ENCODE measurements around the gene XPR1.

XPR1 gene

DNA sequence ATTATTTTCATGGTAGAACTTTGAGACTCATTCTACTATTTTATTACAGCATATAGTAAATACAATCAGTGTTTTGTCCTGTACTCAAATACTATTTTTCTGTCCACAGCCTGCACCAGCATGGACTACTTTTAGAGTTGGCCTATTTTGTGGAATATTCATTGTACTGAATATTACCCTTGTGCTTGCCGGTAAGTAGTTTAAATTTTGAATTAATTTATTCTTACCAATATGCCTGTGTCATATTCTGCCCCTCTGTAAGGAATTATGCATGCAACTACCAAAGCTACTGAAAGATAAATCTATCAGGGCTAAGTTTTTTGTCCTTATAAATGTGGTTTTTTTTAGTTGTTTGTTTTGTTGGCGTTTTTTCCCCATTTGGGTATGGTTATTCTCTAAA is 179.5 kb downstream of the XPR1 start:
- no peak overlapping the region for H3K9ac ChIP-seq
- H2AFZ ChIP-seq: no peak overlapping the region
- H3K79me2 ChIP-seq: no peaks in the 10 kb centered on the region
- H3K27me3 ChIP-seq (ENCODE audit: control insufficient read depth, insufficient read depth, low read length): no peaks in the 10 kb centered on the region
- TF ChIP-seq, protein P1, sequence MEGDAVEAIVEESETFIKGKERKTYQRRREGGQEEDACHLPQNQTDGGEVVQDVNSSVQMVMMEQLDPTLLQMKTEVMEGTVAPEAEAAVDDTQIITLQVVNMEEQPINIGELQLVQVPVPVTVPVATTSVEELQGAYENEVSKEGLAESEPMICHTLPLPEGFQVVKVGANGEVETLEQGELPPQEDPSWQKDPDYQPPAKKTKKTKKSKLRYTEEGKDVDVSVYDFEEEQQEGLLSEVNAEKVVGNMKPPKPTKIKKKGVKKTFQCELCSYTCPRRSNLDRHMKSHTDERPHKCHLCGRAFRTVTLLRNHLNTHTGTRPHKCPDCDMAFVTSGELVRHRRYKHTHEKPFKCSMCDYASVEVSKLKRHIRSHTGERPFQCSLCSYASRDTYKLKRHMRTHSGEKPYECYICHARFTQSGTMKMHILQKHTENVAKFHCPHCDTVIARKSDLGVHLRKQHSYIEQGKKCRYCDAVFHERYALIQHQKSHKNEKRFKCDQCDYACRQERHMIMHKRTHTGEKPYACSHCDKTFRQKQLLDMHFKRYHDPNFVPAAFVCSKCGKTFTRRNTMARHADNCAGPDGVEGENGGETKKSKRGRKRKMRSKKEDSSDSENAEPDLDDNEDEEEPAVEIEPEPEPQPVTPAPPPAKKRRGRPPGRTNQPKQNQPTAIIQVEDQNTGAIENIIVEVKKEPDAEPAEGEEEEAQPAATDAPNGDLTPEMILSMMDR (IDR thresholded peaks at IDR 0.05): no peak
- no peaks in the 10 kb centered on the region for H3K36me3 ChIP-seq (ENCODE audit: control insufficient read depth, insufficient read depth, low read length)
- no peak overlapping the region for H3K27ac ChIP-seq
- H3K9me3 ChIP-seq (ENCODE audit: control insufficient read depth, low read length): no peaks in the 10 kb centered on the region
- H3K4me1 ChIP-seq: no peaks in the 10 kb centered on the region
- H3K4me3 ChIP-seq (ENCODE audit: low read depth, low read length): no peak overlapping the region
- no peak overlapping the region for H3K4me2 ChIP-seq (ENCODE audit: low read length)

DNA sequence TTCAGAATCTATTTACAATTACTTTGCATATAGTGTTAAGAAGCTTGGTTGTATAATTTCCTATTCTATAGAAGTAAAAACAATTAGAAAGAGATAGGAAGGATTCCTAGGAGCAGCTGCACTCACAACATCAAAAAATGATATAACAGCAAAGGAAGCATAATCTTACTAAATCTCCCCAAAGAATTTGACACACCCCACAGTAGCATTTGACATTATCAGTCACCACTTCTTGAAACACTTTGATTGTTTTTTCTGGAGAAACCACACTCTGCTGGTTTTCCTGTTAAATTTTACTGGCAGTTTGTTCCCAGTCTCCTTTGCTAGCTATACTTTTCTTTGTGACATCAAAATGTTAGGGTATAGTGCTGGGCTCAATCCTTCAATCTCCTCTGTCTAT is 180.1 kb downstream of the XPR1 start:
- no peaks in the 10 kb centered on the region for H3K36me3 ChIP-seq (ENCODE audit: control insufficient read depth, insufficient read depth, low read length)
- TF ChIP-seq, protein P1 (IDR thresholded peaks at IDR 0.05): no peak
- no peaks in the 10 kb centered on the region for H3K79me2 ChIP-seq
- H3K4me2 ChIP-seq (ENCODE audit: low read length): no peak overlapping the region
- H2AFZ ChIP-seq: no peak overlapping the region
- no peak overlapping the region for H3K9ac ChIP-seq
- no peak overlapping the region for H3K27ac ChIP-seq
- H3K9me3 ChIP-seq (ENCODE audit: control insufficient read depth, low read length): no peaks in the 10 kb centered on the region
- no peak overlapping the region for H3K4me3 ChIP-seq (ENCODE audit: low read depth, low read length)
- H3K4me1 ChIP-seq: no peaks in the 10 kb centered on the region
- H3K27me3 ChIP-seq (ENCODE audit: control insufficient read depth, insufficient read depth, low read length): no peaks in the 10 kb centered on the region

DNA sequence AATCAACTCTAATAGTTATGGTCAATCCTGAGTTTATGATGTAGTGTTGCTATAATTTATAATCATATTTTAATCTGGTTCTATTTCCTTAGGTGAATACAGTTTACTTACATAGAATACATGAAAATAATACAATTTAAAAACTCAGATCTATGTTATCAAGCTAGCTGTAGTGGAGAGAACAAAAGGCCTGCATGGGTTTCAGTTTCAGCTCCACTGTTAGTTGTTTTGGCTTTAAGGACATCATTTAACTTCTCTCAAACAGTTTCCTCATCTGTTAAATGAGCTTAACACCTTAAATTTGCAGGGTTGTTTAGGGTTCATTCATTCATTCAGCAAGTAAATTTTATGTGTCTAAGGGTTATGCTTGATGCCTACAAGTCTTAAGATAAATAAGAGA is 182.4 kb downstream of the XPR1 start:
- Histone ChIP-seq H3K4me3 (ENCODE audit: low read depth, low read length) (no peak overlapping the region), H3K9me3 (ENCODE audit: control insufficient read depth, low read length) (no peaks in the 10 kb centered on the region), H3K36me3 (ENCODE audit: control insufficient read depth, insufficient read depth, low read length) (no peaks in the 10 kb centered on the region), H3K9ac (no peak overlapping the region), H3K4me2 (ENCODE audit: low read length) (no peak overlapping the region), H3K27ac (no peak overlapping the region), H2AFZ (no peak overlapping the region), H3K79me2 (no peaks in the 10 kb centered on the region), H3K4me1 (no peaks in the 10 kb centered on the region), H3K27me3 (ENCODE audit: control insufficient read depth, insufficient read depth, low read length) (no peaks in the 10 kb centered on the region)
- TF ChIP-seq, protein P1 (IDR thresholded peaks at IDR 0.05): no peak

DNA sequence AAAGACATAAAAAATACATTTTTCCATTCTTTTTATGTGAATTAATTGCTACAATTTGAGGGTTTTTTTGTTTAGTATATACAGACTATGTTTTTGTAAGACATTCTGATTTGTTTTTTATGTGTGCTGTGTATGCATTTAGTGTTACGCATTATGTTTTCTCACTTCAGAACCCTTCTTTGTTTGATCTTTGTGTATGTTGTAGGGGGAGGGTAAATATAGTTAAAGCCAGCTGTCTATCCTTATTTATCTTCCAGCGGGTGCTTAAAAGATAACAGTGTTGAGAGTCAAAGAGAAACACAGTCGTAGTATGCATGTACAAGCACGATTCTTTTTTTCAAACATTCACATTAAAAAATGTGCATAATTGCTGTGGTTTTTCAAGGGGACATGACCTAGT is 183.4 kb downstream of the XPR1 start:
- Histone ChIP-seq H3K36me3 (ENCODE audit: control insufficient read depth, insufficient read depth, low read length) (no peaks in the 10 kb centered on the region), H3K9ac (no peak overlapping the region), H2AFZ (no peak overlapping the region), H3K27ac (no peak overlapping the region), H3K79me2 (no peaks in the 10 kb centered on the region), H3K4me1 (no peaks in the 10 kb centered on the region), H3K27me3 (ENCODE audit: control insufficient read depth, insufficient read depth, low read length) (no peaks in the 10 kb centered on the region), H3K4me3 (ENCODE audit: low read depth, low read length) (no peak overlapping the region), H3K4me2 (ENCODE audit: low read length) (no peak overlapping the region), H3K9me3 (ENCODE audit: control insufficient read depth, low read length) (no peaks in the 10 kb centered on the region)
- TF ChIP-seq, protein P1 (IDR thresholded peaks at IDR 0.05): no peak

DNA sequence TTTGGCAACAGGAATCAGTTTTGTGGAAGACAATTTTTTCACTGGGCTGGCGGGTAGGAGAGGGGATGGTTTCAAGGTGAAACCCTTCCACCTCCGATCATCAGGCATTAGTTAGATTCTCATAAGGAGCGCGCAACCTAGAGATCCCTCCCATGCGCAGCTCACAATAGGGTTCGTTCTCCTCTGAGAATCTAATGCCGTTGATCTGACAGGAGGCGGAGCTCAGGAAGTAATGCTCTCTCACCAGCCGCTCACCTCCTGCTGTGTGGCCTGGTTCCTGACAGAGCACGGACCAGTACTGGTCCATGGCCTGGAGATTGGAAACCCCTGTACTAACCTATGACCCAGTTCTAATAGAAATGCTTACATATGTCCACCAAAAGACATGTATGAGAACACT is 184.3 kb downstream of the XPR1 start:
- H3K79me2 ChIP-seq: no peaks in the 10 kb centered on the region
- TF ChIP-seq, protein P1 (IDR thresholded peaks at IDR 0.05): no peak

More for the DNA sequence above, 184.3 kb downstream of the XPR1 start:
- Histone ChIP-seq H2AFZ (no peak overlapping the region), H3K4me2 (ENCODE audit: low read length) (no peak overlapping the region), H3K9me3 (ENCODE audit: control insufficient read depth, low read length) (no peaks in the 10 kb centered on the region), H3K9ac (no peak overlapping the region), H3K4me1 (no peaks in the 10 kb centered on the region), H3K27me3 (ENCODE audit: control insufficient read depth, insufficient read depth, low read length) (no peaks in the 10 kb centered on the region), H3K4me3 (ENCODE audit: low read depth, low read length) (no peak overlapping the region), H3K36me3 (ENCODE audit: control insufficient read depth, insufficient read depth, low read length) (no peaks in the 10 kb centered on the region), H3K27ac (no peak overlapping the region)
